H1 (cell line): ENCODE measurements around the gene LYSMD3. TPM values are rescaled to one million over a fixed set of nuclear protein-coding genes. Genes with fewer than 3 reads are reported as not detected.

Experiments
- CTCF ChIA-PET: fragments of 300-600 bp; sonication (Branson Sonifier 250); formaldehyde crosslinking; loops from one replicate; lab custom pipeline; 2021; ENCODE audit not compliant: partially characterized antibody; lab: Charles Lee
- POLR2A ChIA-PET: fragments of 300-600 bp; sonication (Branson Sonifier 250); formaldehyde crosslinking; loops from one replicate; lab custom pipeline; 2021; ENCODE audit warnings: inconsistent platforms; ENCODE audit not compliant: partially characterized antibody; lab: Charles Lee
- DNase-seq, 2 experiments: peaks; one replicate each; pipeline versions ENCODE4 v3.0.0 to v3.0.0-alpha.2; 2010 to 2022; ENCODE audit warnings: low spot score in 2 of 2, low read depth in 1 of 2, mixed read lengths in 1 of 2
- FAIRE-seq: peaks from 2 replicates; lab custom pipeline; 2011; peaks lifted over from hg19 to GRCh38; lab: Jason Lieb, UNC
- H2AFZ ChIP-seq: 2 replicates; pipeline ENCODE4 v1.8.1; 2012; ENCODE audit warnings: low read length, inconsistent platforms
- H2AK5ac ChIP-seq: 2 replicates; pipeline ENCODE4 v1.6.1; 2013; ENCODE audit warnings: low read depth, low read length
- H2BK120ac ChIP-seq: replicated peaks from 2 replicates; pipeline ENCODE3; 2013; ENCODE audit warnings: low read depth, low read length, inconsistent platforms
- H2BK12ac ChIP-seq: 2 replicates; pipeline ENCODE4 v1.6.1; 2013; ENCODE audit warnings: low read depth, low read length
- H2BK15ac ChIP-seq: 2 replicates; pipeline ENCODE4 v1.6.1; 2013; ENCODE audit warnings: low read length
- H2BK20ac ChIP-seq: 2 replicates; pipeline ENCODE4 v1.6.1; 2013; ENCODE audit warnings: low read length
- H2BK5ac ChIP-seq: 2 replicates; pipeline ENCODE4 v1.6.1; 2013; ENCODE audit warnings: low read depth, low read length
- H3K14ac ChIP-seq: 2 replicates; pipeline ENCODE4 v1.6.1; 2013; ENCODE audit warnings: inconsistent platforms; ENCODE audit not compliant: insufficient read length
- H3K18ac ChIP-seq: 2 replicates; pipeline ENCODE4 v1.6.1; 2013; ENCODE audit warnings: low read length; ENCODE audit errors: extremely low read depth
- H3K23ac ChIP-seq: 2 replicates; pipeline ENCODE4 v1.6.1; 2013; ENCODE audit warnings: inconsistent platforms; ENCODE audit not compliant: insufficient read length
- H3K23me2 ChIP-seq: 2 replicates; pipeline ENCODE4 v1.6.1; 2013; ENCODE audit warnings: low read depth, low read length
- H3K27ac ChIP-seq: 2 replicates; pipeline ENCODE4 v1.6.1; 2011; ENCODE audit warnings: low read depth, low read length, inconsistent platforms
- H3K27me3 ChIP-seq, 4 experiments: replicated peaks in 1 of 4; 1 replicate in 1 of 4; 2 replicates in 3 of 4; pipeline versions ENCODE4 v1.6.1 to v1.8.1; 2011 to 2013; ENCODE audit warnings: low read length in 3 of 4, mild to moderate bottlenecking in 3 of 4, inconsistent platforms in 2 of 4, mixed read lengths in 2 of 4, moderate library complexity in 1 of 4; ENCODE audit not compliant: control insufficient read depth in 3 of 4, insufficient read depth in 3 of 4; ENCODE audit errors: extremely low read depth in 1 of 4
- H3K36me3 ChIP-seq, 4 experiments: 2 replicates each; pipeline versions ENCODE4 v1.6.1 to v1.8.1; 2011 to 2013; ENCODE audit warnings: mild to moderate bottlenecking in 4 of 4, low read length in 3 of 4, moderate library complexity in 2 of 4, control low read depth in 1 of 4, inconsistent platforms in 1 of 4; ENCODE audit not compliant: insufficient read depth in 4 of 4, control insufficient read depth in 2 of 4
- H3K4ac ChIP-seq: replicated peaks from 2 replicates; pipeline ENCODE3; 2013; ENCODE audit warnings: low read length, low read depth, mixed read lengths, inconsistent platforms; ENCODE audit not compliant: insufficient read length
- H3K4me1 ChIP-seq, 4 experiments: replicated peaks in 1 of 4; 1 replicate in 1 of 4; 2 replicates in 3 of 4; pipeline versions ENCODE4 v1.6.1 to v1.8.1; 2011 to 2013; ENCODE audit warnings: low read length in 3 of 4, inconsistent platforms in 2 of 4, mixed read lengths in 1 of 4; ENCODE audit not compliant: insufficient read depth in 4 of 4, control insufficient read depth in 3 of 4
- H3K4me2 ChIP-seq, 2 experiments: 2 replicates each; pipeline versions ENCODE4 v1.6.1 to v1.8.1; 2011 to 2013; ENCODE audit warnings: low read depth in 2 of 2, low read length in 2 of 2, control low read depth in 1 of 2, inconsistent platforms in 1 of 2, mild to moderate bottlenecking in 1 of 2; ENCODE audit not compliant: insufficient read depth in 1 of 2
- H3K4me3 ChIP-seq, 4 experiments: fragments of 200-600, 300-600 bp in 1 of 4; sonication (generic), shearing (Covaris generic), sonication (Bioruptor Twin) in 1 of 4; 2 replicates each; pipeline versions ENCODE4 v1.5.1 to v1.8.1; 2011 to 2016; ENCODE audit warnings: low read length in 4 of 4, low read depth in 3 of 4, control low read depth in 2 of 4, inconsistent platforms in 2 of 4, mild to moderate bottlenecking in 2 of 4, mixed read lengths in 1 of 4, moderate library complexity in 1 of 4; ENCODE audit not compliant: insufficient read depth in 2 of 4; ENCODE audit errors: extremely low read depth in 1 of 4
- H3K56ac ChIP-seq: replicated peaks from 2 replicates; pipeline ENCODE3; 2013; ENCODE audit warnings: low read depth, mild to moderate bottlenecking, mixed read lengths, low read length, inconsistent platforms; ENCODE audit not compliant: insufficient read length
- H3K79me1 ChIP-seq: 2 replicates; pipeline ENCODE4 v1.6.1; 2013; ENCODE audit warnings: low read depth, low read length, control low read depth
- H3K79me2 ChIP-seq, 2 experiments: 2 replicates each; pipeline versions ENCODE4 v1.6.1 to v1.8.1; 2012 to 2013; ENCODE audit warnings: low read length in 2 of 2, mild to moderate bottlenecking in 2 of 2, inconsistent platforms in 1 of 2; ENCODE audit not compliant: insufficient read depth in 2 of 2, control insufficient read depth in 1 of 2
- H3K9ac ChIP-seq, 4 experiments: replicated peaks in 1 of 4; 1 replicate in 1 of 4; 2 replicates in 3 of 4; pipeline versions ENCODE4 v1.6.1 to v1.8.1; 2011 to 2013; ENCODE audit warnings: low read depth in 3 of 4, low read length in 3 of 4, control low read depth in 2 of 4, mild to moderate bottlenecking in 2 of 4, moderate library complexity in 2 of 4, inconsistent platforms in 1 of 4; ENCODE audit errors: extremely low read depth in 1 of 4
- H3K9me3 ChIP-seq, 2 experiments: 2 replicates each; pipeline versions ENCODE4 v1.6.1 to v1.8.1; 2012 to 2013; ENCODE audit warnings: mild to moderate bottlenecking in 2 of 2, moderate library complexity in 2 of 2, control low read depth in 1 of 2, inconsistent platforms in 1 of 2, low read depth in 1 of 2, low read length in 1 of 2, mixed read lengths in 1 of 2; ENCODE audit not compliant: insufficient read depth in 2 of 2
- H4K20me1 ChIP-seq, 2 experiments: replicated peaks in 1 of 2; 2 replicates each; pipeline versions ENCODE3 to v1.8.1; 2011 to 2013; ENCODE audit warnings: inconsistent platforms in 2 of 2, low read length in 2 of 2, mild to moderate bottlenecking in 1 of 2; ENCODE audit not compliant: insufficient read depth in 2 of 2, control insufficient read depth in 1 of 2
- H4K5ac ChIP-seq: 2 replicates; pipeline ENCODE4 v1.6.1; 2013; ENCODE audit warnings: low read length, low read depth, mixed read lengths, inconsistent platforms; ENCODE audit not compliant: insufficient read length
- H4K8ac ChIP-seq: 2 replicates; pipeline ENCODE4 v1.8.0; 2013; ENCODE audit warnings: mild to moderate bottlenecking, moderate library complexity, low read length, inconsistent platforms; ENCODE audit not compliant: insufficient read depth; ENCODE audit errors: extremely low read depth
- H4K91ac ChIP-seq: replicated peaks from 2 replicates; pipeline ENCODE3; 2013; ENCODE audit warnings: low read length, mixed read lengths, inconsistent platforms; ENCODE audit not compliant: insufficient read length
- SIN3A ChIP-seq, 2 experiments: IDR thresholded peaks in 1 of 2; conservative IDR thresholded peaks in 1 of 2; 2 replicates each; pipeline ENCODE4 v1.6.1; 2011 to 2012; ENCODE audit warnings: low read length in 2 of 2, improper control_type of control experiment in 1 of 2, low read depth in 1 of 2, mild to moderate bottlenecking in 1 of 2
- WGBS, 2 experiments: shearing (Covaris generic) in 1 of 2; methylation state at CpG; one replicate each; pipeline versions ENCODE4 v1.1.6 to v1.1.7; 2013 to 2015; ENCODE audit warnings: low lambda C conversion rate in 2 of 2, mixed read lengths in 2 of 2, inconsistent platforms in 1 of 2, low coverage in 1 of 2, missing lambda C conversion rate in 1 of 2; ENCODE audit not compliant: insufficient replicate concordance in 2 of 2, insufficient coverage in 1 of 2, insufficient read length in 1 of 2; ENCODE audit errors: extremely low coverage in 1 of 2, missing lambda C conversion rate in 1 of 2; 5-methylcytosine and 5-hydroxymethylcytosine counted together
- polyA plus RNA-seq, 7 experiments: library from polyadenylated mRNA; depleted of rRNA in 3 of 7; stranded (reverse) in 5 of 7; unstranded in 2 of 7; fragments of >200 nt in 5 of 7; fragments of 200-250 nt in 2 of 7; gene quantifications; 1 replicate in 5 of 7; 2 replicates in 1 of 7; 4 replicates in 1 of 7; pipeline versions ENCODE4 v1.2.1 to v1.2.3, GENCODE V29; 2011 to 2013; ENCODE audit warnings: missing spikeins in 2 of 7, mixed read lengths in 2 of 7
- total RNA-seq: library from RNA; stranded (reverse); fragmentation: NEBNext Ultra II Directional; extraction: Animal tissue kit (Norgen Biotek cat#: 25700); gene quantifications from 2 replicates; pipeline ENCODE4 v1.2.1, GENCODE V29; 2021

Gene LYSMD3
- total and polyA plus RNA-seq, 2 of the 8 experiments (the other 6 are each of a cell fraction or from before 2014, with no cell fraction given), result 3.7 to 14.9 TPM

- H2BK20ac ChIP-seq, result no peak overlapping the region
- H3K18ac ChIP-seq, result no peak overlapping the region; the same call in 1 of the 2 replicates
- no peaks in the 10 kb centered on the region for H3K79me1 ChIP-seq
- WGBS, 2 experiments, result 45% methylated on average over 4 of the region's 4 CpGs; no CpG with 5 or more reads in 1 of the 2 experiments
- H3K27me3 ChIP-seq, result no peaks in the 10 kb centered on the region
- no peak overlapping the region for H3K9ac ChIP-seq
- no peak overlapping the region for H2BK15ac ChIP-seq
- H4K5ac ChIP-seq, result peak overlapping the region; percentile 97
- no peak for DNase-seq
- 0 out of 2 replicates have a peak overlapping the region, but pooled peaks have one; percentile 51 for H2BK12ac ChIP-seq
- no peaks in the 10 kb centered on the region for H3K79me2 ChIP-seq
- H3K23ac ChIP-seq, result no peak overlapping the region
- H3K27ac ChIP-seq, result no peak overlapping the region
- H4K91ac ChIP-seq, result no peak overlapping the region
- no peaks in the 10 kb centered on the region for H3K36me3 ChIP-seq
- H3K4me2 ChIP-seq, result peak overlapping the region; percentile 0 to 12; a peak in 2 of 4 replicates
- H4K20me1 ChIP-seq, result no peaks in the 10 kb centered on the region
- CTCF ChIA-PET, result interaction anchor here (1.5 kb wide), 1 partner anchor 14 kb away, joined by 4 read pairs; no protein-coding TSS in a partner anchor
- H3K4ac ChIP-seq, result no peak overlapping the region
- no peak overlapping the region for H2BK120ac ChIP-seq
- H3K9me3 ChIP-seq, result no peaks in the 10 kb centered on the region
- H2AK5ac ChIP-seq, result no peak overlapping the region
- H3K4me3 ChIP-seq, result peak overlapping the region in 1 of 4 experiments; percentile 14; a peak in 1 of 8 replicates
- H2AFZ ChIP-seq, result no peak overlapping the region
- H2BK5ac ChIP-seq, result peak overlapping the region; percentile 55; the same call in 1 of the 2 replicates
- H3K14ac ChIP-seq, result no peak overlapping the region
- H4K8ac ChIP-seq, result no peak overlapping the region
- peaks cover 0 to 3% (median 0%) of the 10 kb centered on the region in 4 experiments; a peak in 1 of 7 replicates for H3K4me1 ChIP-seq
- no peaks in the 10 kb centered on the region for H3K23me2 ChIP-seq
- H3K56ac ChIP-seq, result no peak overlapping the region
- peak; percentile 70 for FAIRE-seq
- POLR2A ChIA-PET, result interaction anchor here (0.9 to 1.3 kb wide), 5 partner anchors 9 to 43 kb away, joined by 3 to 4 read pairs (median 3); partner anchors contain the start of gene ADGRV1
- TF ChIP-seq SIN3A (conservative IDR thresholded peaks at IDR 0.05 in 1 of 2, IDR thresholded peaks at IDR 0.05 in 1 of 2; ENCODE audit: low read depth in 1 of 2, low read length in 2 of 2), result no peak
Measured at GRCh38 chr5:90542827-90543519, 13.6 kb upstream of the LYSMD3 start.
